Measurements from ENCODE around the gene AMY1B.
"Not testable (repeated sequence)": the region's sequence is repeated elsewhere in the genome, so short reads cannot be mapped to it uniquely, and the experiment has no call there.

DNA sequence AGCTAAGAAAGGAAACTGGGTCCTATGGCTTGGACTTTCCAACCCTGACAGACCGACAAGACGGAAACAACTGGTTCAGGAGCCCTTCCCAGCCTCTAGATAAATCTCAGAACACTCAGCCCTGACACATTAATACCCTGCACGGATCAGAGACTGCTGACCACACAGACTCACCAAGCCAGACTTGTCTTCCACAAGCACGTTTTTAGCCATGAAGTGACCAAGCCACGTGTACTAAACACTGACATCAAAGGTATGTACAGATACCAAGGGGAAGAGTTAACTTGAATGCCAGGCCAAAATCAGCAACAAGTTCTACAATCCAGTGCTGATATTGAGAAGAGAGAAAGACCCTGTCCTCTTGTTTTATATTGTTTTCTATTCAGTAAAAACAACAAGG lies at the start of gene AMY1B:
- TF ChIP-seq, protein P1, sequence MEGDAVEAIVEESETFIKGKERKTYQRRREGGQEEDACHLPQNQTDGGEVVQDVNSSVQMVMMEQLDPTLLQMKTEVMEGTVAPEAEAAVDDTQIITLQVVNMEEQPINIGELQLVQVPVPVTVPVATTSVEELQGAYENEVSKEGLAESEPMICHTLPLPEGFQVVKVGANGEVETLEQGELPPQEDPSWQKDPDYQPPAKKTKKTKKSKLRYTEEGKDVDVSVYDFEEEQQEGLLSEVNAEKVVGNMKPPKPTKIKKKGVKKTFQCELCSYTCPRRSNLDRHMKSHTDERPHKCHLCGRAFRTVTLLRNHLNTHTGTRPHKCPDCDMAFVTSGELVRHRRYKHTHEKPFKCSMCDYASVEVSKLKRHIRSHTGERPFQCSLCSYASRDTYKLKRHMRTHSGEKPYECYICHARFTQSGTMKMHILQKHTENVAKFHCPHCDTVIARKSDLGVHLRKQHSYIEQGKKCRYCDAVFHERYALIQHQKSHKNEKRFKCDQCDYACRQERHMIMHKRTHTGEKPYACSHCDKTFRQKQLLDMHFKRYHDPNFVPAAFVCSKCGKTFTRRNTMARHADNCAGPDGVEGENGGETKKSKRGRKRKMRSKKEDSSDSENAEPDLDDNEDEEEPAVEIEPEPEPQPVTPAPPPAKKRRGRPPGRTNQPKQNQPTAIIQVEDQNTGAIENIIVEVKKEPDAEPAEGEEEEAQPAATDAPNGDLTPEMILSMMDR (IDR thresholded peaks at IDR 0.05), result not testable (repeated sequence)
- TF ChIP-seq ZFX (IDR thresholded peaks at IDR 0.05; ENCODE audit: borderline replicate concordance), result not testable (repeated sequence)
